HepG2 (cell line): Measurements from ENCODE around the gene NUBP2. TPM values are rescaled to one million over a fixed set of nuclear protein-coding genes. Genes with fewer than 3 reads are reported as not detected.

Source experiments
- ATAC-seq: fragments of 200-7000 bp; cut with Tn5 transposase; 3 replicates; pipeline ENCODE4 v1.9.1; 2020; ENCODE audit warnings: mild to moderate bottlenecking, moderate library complexity
- BruUV-seq: library from RNA; stranded (reverse); fragments of 400-500 nt; replicated peaks from 2 replicates; lab custom pipeline; 2021; lab: Mats Ljungman, UMichigan
- CTCF ChIA-PET: fragments of 300-600 bp; formaldehyde crosslinking; extraction: SDS; loops from one replicate; lab custom pipeline; 2021; ENCODE audit warnings: low total read pairs, inconsistent platforms, low intra/inter-chr PET ratio; lab: Yijun Ruan, JAX
- POLR2A ChIA-PET: fragments of 350-600 bp; sonication (Branson Sonifier 250); formaldehyde crosslinking; loops from one replicate; lab custom pipeline; 2020; ENCODE audit warnings: antibody characterized with exemption, inconsistent platforms; lab: Yijun Ruan, JAX
- DNase-seq: peaks from one replicate; pipeline ENCODE4 v3.0.0-alpha.2; 2015; ENCODE audit warnings: low spot score
- FAIRE-seq: peaks from 3 replicates; lab custom pipeline; 2011; peaks lifted over from hg19 to GRCh38; lab: Jason Lieb, UNC
- H2AFZ ChIP-seq: one replicate; pipeline ENCODE4 v1.6.1; 2011; ENCODE audit warnings: low read length, inconsistent platforms
- H3K27ac ChIP-seq: fragments of 300-600 bp; 3 replicates; pipeline ENCODE4 v1.8.0; 2011; ENCODE audit warnings: mixed run types, mild to moderate bottlenecking, mixed read lengths, low read length, inconsistent platforms; ENCODE audit not compliant: insufficient read depth; ENCODE audit errors: extremely low read length
- H3K27me3 ChIP-seq, 2 experiments: fragments of 200-600 bp in 1 of 2; 2 replicates in 1 of 2; 3 replicates in 1 of 2; pipeline versions ENCODE4 v1.6.0 to v1.8.0; 2011; ENCODE audit warnings: low read length in 2 of 2, mild to moderate bottlenecking in 2 of 2, moderate library complexity in 2 of 2, inconsistent platforms in 1 of 2; ENCODE audit not compliant: insufficient read depth in 2 of 2, control insufficient read depth in 1 of 2
- H3K36me3 ChIP-seq, 2 experiments: fragments of 200-600 bp in 1 of 2; replicated peaks in 1 of 2; 2 replicates in 1 of 2; 3 replicates in 1 of 2; pipeline versions ENCODE4 v1.5.1 to v1.8.0; 2011; ENCODE audit warnings: low read length in 2 of 2, inconsistent platforms in 1 of 2; ENCODE audit not compliant: insufficient read depth in 2 of 2, control insufficient read depth in 1 of 2
- H3K4me1 ChIP-seq: 2 replicates; pipeline ENCODE4 v1.5.1; 2012; ENCODE audit warnings: low read length, inconsistent platforms; ENCODE audit not compliant: insufficient read depth
- H3K4me2 ChIP-seq: 2 replicates; pipeline ENCODE4 v1.6.0; 2011; ENCODE audit warnings: low read depth, low read length, inconsistent platforms
- H3K4me3 ChIP-seq, 3 experiments: fragments of 200-600 bp in 1 of 3; sonication (generic), shearing (Covaris generic) in 1 of 3; replicated peaks in 1 of 3; 2 replicates each; pipeline ENCODE4 v1.5.1; 2011 to 2016; ENCODE audit warnings: low read length in 3 of 3, inconsistent platforms in 2 of 3, low read depth in 2 of 3, mild to moderate bottlenecking in 2 of 3, control low read depth in 1 of 3, mixed read lengths in 1 of 3; ENCODE audit not compliant: insufficient read depth in 1 of 3
- H3K79me2 ChIP-seq: one replicate; pipeline ENCODE4 v1.6.1; 2011; ENCODE audit warnings: low read length, inconsistent platforms; ENCODE audit not compliant: insufficient read depth
- H3K9ac ChIP-seq: 2 replicates; pipeline ENCODE4 v1.6.0; 2011; ENCODE audit warnings: mild to moderate bottlenecking, low read depth, low read length, inconsistent platforms; ENCODE audit not compliant: insufficient read depth
- H3K9me3 ChIP-seq: 2 replicates; pipeline ENCODE4 v1.5.1; 2012; ENCODE audit warnings: mild to moderate bottlenecking, low read length
- H4K20me1 ChIP-seq: 2 replicates; pipeline ENCODE4 v1.6.0; 2011; ENCODE audit warnings: inconsistent platforms, mild to moderate bottlenecking, low read length, moderate library complexity; ENCODE audit not compliant: insufficient read depth
- ARNT2 ChIP-seq: sonication (generic); formaldehyde crosslinking; IDR thresholded peaks from 2 replicates; pipeline ENCODE4 v1.8.0; 2022; ENCODE audit warnings: mild to moderate bottlenecking, low read depth, missing genetic modification reagents, moderate library complexity
- BCLAF1 ChIP-seq: fragments of 450-650 bp; IDR thresholded peaks from 2 replicates; pipeline ENCODE4 v1.6.1; 2017; ENCODE audit warnings: mild to moderate bottlenecking
- ETV5 ChIP-seq: IDR thresholded peaks from 2 replicates; pipeline ENCODE4 v1.6.1; 2018; ENCODE audit warnings: missing biosample characterization, missing genetic modification reagents, inconsistent platforms, borderline replicate concordance
- GLMP ChIP-seq: sonication (generic); formaldehyde crosslinking; IDR thresholded peaks from 2 replicates; pipeline ENCODE4 v1.9.0; 2021; ENCODE audit warnings: missing genetic modification reagents, mild to moderate bottlenecking, borderline replicate concordance
- HMGA1 ChIP-seq: sonication (generic); formaldehyde crosslinking; conservative IDR thresholded peaks from 2 replicates; pipeline ENCODE4 v1.4.0; 2020; ENCODE audit warnings: missing genetic modification reagents
- HOXD1 ChIP-seq: sonication (generic); formaldehyde crosslinking; IDR thresholded peaks from 2 replicates; pipeline ENCODE4 v1.5.0; 2020; ENCODE audit warnings: missing genetic modification reagents
- KDM5B ChIP-seq: sonication (generic); formaldehyde crosslinking; IDR thresholded peaks from 2 replicates; pipeline ENCODE4 v1.4.0; 2020; ENCODE audit warnings: missing genetic modification reagents, mild to moderate bottlenecking, borderline replicate concordance
- MED1 ChIP-seq: sonication (generic); formaldehyde crosslinking; IDR thresholded peaks from 2 replicates; pipeline ENCODE4 v1.4.0; 2020; ENCODE audit warnings: missing genetic modification reagents
- PCBP1 ChIP-seq: fragments of 200-400 bp; formaldehyde crosslinking; IDR thresholded peaks from 2 replicates; pipeline ENCODE4 v1.6.1; 2017; ENCODE audit warnings: mild to moderate bottlenecking, low read depth, low read length, borderline replicate concordance
- PCBP2 ChIP-seq: fragments of 200-400 bp; formaldehyde crosslinking; optimal IDR thresholded peaks from 2 replicates; pipeline ENCODE3; 2018; ENCODE audit warnings: low read length, low read depth; ENCODE audit not compliant: poor library complexity, severe bottlenecking
- RCOR2 ChIP-seq: IDR thresholded peaks from 2 replicates; pipeline ENCODE4 v1.6.1; 2016; ENCODE audit warnings: missing biosample characterization, missing genetic modification reagents
- TBL1XR1 ChIP-seq: fragments of 150-350 bp; IDR thresholded peaks from 2 replicates; pipeline ENCODE4 v1.6.1; 2014; ENCODE audit warnings: borderline replicate concordance, low read length; ENCODE audit not compliant: partially characterized antibody
- TMF1 ChIP-seq: sonication (generic); formaldehyde crosslinking; IDR thresholded peaks from 2 replicates; pipeline ENCODE4 v1.8.1; 2022; ENCODE audit warnings: low read depth, missing genetic modification reagents
- ZNF282 ChIP-seq: fragments of 450-650 bp; IDR thresholded peaks from 2 replicates; pipeline ENCODE4 v1.6.1; 2018; ENCODE audit not compliant: partially characterized antibody
- ZNF326 ChIP-seq: sonication (generic); formaldehyde crosslinking; IDR thresholded peaks from 2 replicates; pipeline ENCODE4 v1.4.0; 2020; ENCODE audit warnings: missing genetic modification reagents, borderline replicate concordance
- ZNF367 ChIP-seq: sonication (generic); formaldehyde crosslinking; IDR thresholded peaks from 2 replicates; pipeline ENCODE4 v1.4.0; 2020; ENCODE audit warnings: missing genetic modification reagents, borderline replicate concordance
- ZNF644 ChIP-seq: IDR thresholded peaks from 2 replicates; pipeline ENCODE4 v1.6.1; 2016; ENCODE audit warnings: low read depth
- ZNF672 ChIP-seq: sonication (generic); formaldehyde crosslinking; IDR thresholded peaks from 2 replicates; pipeline ENCODE4 v1.8.1; 2022; ENCODE audit warnings: missing genetic modification reagents
- ZNF775 ChIP-seq: sonication (generic); formaldehyde crosslinking; IDR thresholded peaks from 2 replicates; pipeline ENCODE4 v1.4.0; 2020; ENCODE audit warnings: missing genetic modification reagents, mild to moderate bottlenecking, moderate library complexity, borderline replicate concordance
- ZNF839 ChIP-seq: sonication (generic); formaldehyde crosslinking; IDR thresholded peaks from 2 replicates; pipeline ENCODE4 v1.4.0; 2020; ENCODE audit warnings: missing genetic modification reagents, mild to moderate bottlenecking, borderline replicate concordance
- WGBS: methylation state at CpG from one replicate; pipeline ENCODE4 v1.1.6; 2017; ENCODE audit warnings: low lambda C conversion rate; 5-methylcytosine and 5-hydroxymethylcytosine counted together
- in situ Hi-C: cut with HindIII; loops from 2 replicates; pipeline ENCODE4 v1.10.0; 2017; ENCODE audit warnings: low pct_unique_long_range_greater_than_20kb; ENCODE audit not compliant: extremely low pct_ligation_motif_present
- intact Hi-C: fragments of 100-400 bp; cut with micrococcal nuclease; formaldehyde crosslinking; loops from one replicate; pipeline ENCODE4 v1.10.0; 2022; ENCODE audit not compliant: unreplicated experiment
- polyA plus RNA-seq, 8 experiments: library from polyadenylated mRNA; depleted of rRNA in 3 of 8; stranded (reverse) in 7 of 8; unstranded in 1 of 8; fragments of >200 nt; fragmentation: Illumina TruSeq in 4 of 8; extraction: Trizol in 4 of 8; gene quantifications; 2 replicates each; pipeline versions ENCODE4 v1.2.1 to v1.2.3, GENCODE V29; 2011 to 2016; ENCODE audit warnings: low read depth in 4 of 8, missing spikeins in 1 of 8, mixed read lengths in 1 of 8; ENCODE audit not compliant: insufficient read depth in 1 of 8
- total RNA-seq, 5 experiments: library from RNA; depleted of rRNA; stranded (reverse); fragments of >200 nt; fragmentation: Illumina TruSeq; extraction: Trizol; gene quantifications; 2 replicates each; pipeline ENCODE4 v1.2.3, GENCODE V29; 2016; ENCODE audit warnings: low read depth in 1 of 5

Gene NUBP2
- total and polyA plus RNA-seq, 2 of the 13 experiments (the other 11 are each of a cell fraction or from before 2014, with no cell fraction given), result 25.7 to 61.5 TPM

DNA sequence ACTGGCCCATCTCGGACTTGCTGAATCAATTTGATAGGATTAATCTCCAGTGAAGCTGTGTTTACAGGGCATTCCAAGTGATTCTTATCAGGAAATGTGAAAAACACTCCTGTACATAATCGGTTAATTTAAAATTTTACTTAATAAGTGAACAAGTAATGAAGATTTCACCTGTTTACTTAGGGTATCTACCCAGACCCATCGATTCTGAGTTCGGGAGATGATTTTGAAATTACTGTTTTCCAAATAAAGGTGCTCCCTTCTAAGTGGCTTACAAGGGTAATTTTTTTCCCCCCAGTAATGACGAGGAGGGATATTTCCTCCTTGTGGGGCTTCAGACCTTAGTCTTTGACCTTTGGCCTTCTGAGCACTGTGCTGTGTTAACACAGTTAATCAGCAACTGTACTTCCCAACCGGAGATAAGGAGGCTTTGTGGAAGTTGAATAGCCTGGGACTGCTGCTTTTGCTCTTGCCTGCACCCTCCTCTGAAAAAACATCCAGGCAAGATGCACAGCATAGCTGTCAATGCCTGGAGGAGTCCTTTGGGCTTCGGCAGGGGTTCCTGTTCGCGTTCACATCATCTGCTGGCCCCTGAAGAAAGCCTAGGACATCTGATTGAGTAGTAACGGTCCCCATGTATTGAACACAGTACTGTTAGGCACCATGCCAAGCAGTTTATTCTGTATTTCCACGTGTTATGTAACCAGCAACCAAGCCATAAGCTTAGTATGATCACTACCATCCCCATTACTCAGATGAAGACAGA lies 46.1 kb downstream of the NUBP2 start:
- intact Hi-C loops (loop anchor here (5.0 kb wide), 1 partner anchor 47 kb away; the partner anchor contains the start of genes NUBP2 and SPSB3), in situ Hi-C loops (no loop called here)
- peak overlapping the region; percentile 93 for H3K27ac ChIP-seq
- peaks cover 65% of the 10 kb centered on the region for H3K79me2 ChIP-seq
- ChIA-PET CTCF (no interaction called here), POLR2A (interaction anchor here (0.9 to 5.7 kb wide), 8 partner anchors 16 to 156 kb away, joined by 3 to 49 read pairs (median 4); partner anchors contain the start of genes NUBP2, RPS2 and SPSB3)
- H2AFZ ChIP-seq, result no peak overlapping the region
- peak; percentile 90 for DNase-seq
- FAIRE-seq, result peak; percentile 96
- H3K9me3 ChIP-seq, result no peaks in the 10 kb centered on the region
- no TSS peak for BruUV-seq
- peak overlapping the region; percentile 84 for H3K9ac ChIP-seq
- under 1% methylated on average over 10 of the region's 11 CpGs for WGBS
- H3K4me1 ChIP-seq, result peaks cover 68% of the 10 kb centered on the region
- peak overlapping the region; percentile 98 for H3K4me2 ChIP-seq
- peaks cover 0 to 1% of the 10 kb centered on the region in 2 experiments; a peak in 2 of 5 replicates for H3K36me3 ChIP-seq
- peak overlapping the region; percentile 72 to 97 (median 92) for H3K4me3 ChIP-seq
- no peaks in the 10 kb centered on the region; a peak in 1 of 5 replicates for H3K27me3 ChIP-seq
- H4K20me1 ChIP-seq, result peaks cover 5% of the 10 kb centered on the region; the same call in 1 of the 2 replicates
- ATAC-seq, result peak; percentile 10; the same call in 2 of the 3 replicates
- no peak for TF ChIP-seq PCBP2
- no peak for TF ChIP-seq ZNF839
- TF ChIP-seq TMF1 (CRISPR knock-in tag), result no peak
- peak; percentile 80; the same call in 1 of the 2 replicates for TF ChIP-seq ETV5
- no peak for TF ChIP-seq GLMP
- no peak for TF ChIP-seq HOXD1 (CRISPR knock-in tag)
- no peak for TF ChIP-seq BCLAF1
- no peak for TF ChIP-seq KDM5B (CRISPR knock-in tag)
- no peak for TF ChIP-seq PCBP1
- TF ChIP-seq HMGA1 (CRISPR knock-in tag), result no peak
- TF ChIP-seq ZNF367, result no peak
- TF ChIP-seq RCOR2 (CRISPR knock-in tag), result peak; percentile 53; the same call in 1 of the 2 replicates
- no peak for TF ChIP-seq ZNF282
- no peak for TF ChIP-seq ZNF775 (CRISPR knock-in tag)
- peak; percentile 84 for TF ChIP-seq MED1 (CRISPR knock-in tag)
- no peak for TF ChIP-seq ZNF326
- TF ChIP-seq TBL1XR1, result no peak
- no peak for TF ChIP-seq ZNF672 (CRISPR knock-in tag)
- TF ChIP-seq ZNF644 (CRISPR knock-in tag), result peak; percentile 8; the same call in 1 of the 2 replicates
- no peak for TF ChIP-seq ARNT2 (CRISPR knock-in tag)
